ENCODE results near the gene OLA1. TPM values are rescaled to one million over a fixed set of nuclear protein-coding genes. Genes with fewer than 3 reads are reported as not detected.
"Not testable (repeated sequence)": the region's sequence is repeated elsewhere in the genome, so short reads cannot be mapped to it uniquely, and the experiment has no call there.

The OLA1 gene
- total RNA-seq, 1 donor from 2014 or later = 118 TPM

GRCh38 chr2:174280596-174280995, 32.3 kb upstream of the OLA1 start:
- no peak overlapping the region for H3K4me3 Mint-ChIP-seq (ENCODE audit: low read depth)
- no peak overlapping the region for H3K27ac Mint-ChIP-seq
- H3K36me3 Mint-ChIP-seq (ENCODE audit: insufficient read depth) = no peaks in the 10 kb centered on the region
- no peaks in the 10 kb centered on the region for H3K4me1 Mint-ChIP-seq (ENCODE audit: low read depth)
- H3K9me3 Mint-ChIP-seq (ENCODE audit: low read depth) = no peaks in the 10 kb centered on the region
- DNase-seq (ENCODE audit: low spot score, unreplicated experiment) = no peak
- no peaks in the 10 kb centered on the region for H3K27me3 Mint-ChIP-seq
- TF ChIP-seq CTCF (IDR thresholded peaks at IDR 0.05; ENCODE audit: unreplicated experiment) = no peak

- not testable (repeated sequence) for DNase-seq (ENCODE audit: low spot score, unreplicated experiment); H3K27ac Mint-ChIP-seq; H3K4me3 Mint-ChIP-seq (ENCODE audit: low read depth); H3K4me1 Mint-ChIP-seq (ENCODE audit: low read depth); H3K36me3 Mint-ChIP-seq (ENCODE audit: insufficient read depth); H3K9me3 Mint-ChIP-seq (ENCODE audit: low read depth)
- H3K27me3 Mint-ChIP-seq = peaks cover 16% of the 10 kb centered on the region
These were observed 21.9 kb upstream of the OLA1 start for GRCh38 chr2:174270263-174270662.

- H3K36me3 Mint-ChIP-seq (ENCODE audit: insufficient read depth) = no peaks in the 10 kb centered on the region
- no peak for DNase-seq (ENCODE audit: low spot score, unreplicated experiment)
- H3K27ac Mint-ChIP-seq = no peak overlapping the region
- peaks cover 16% of the 10 kb centered on the region for H3K27me3 Mint-ChIP-seq
- no peaks in the 10 kb centered on the region for H3K4me1 Mint-ChIP-seq (ENCODE audit: low read depth)
- no peaks in the 10 kb centered on the region for H3K9me3 Mint-ChIP-seq (ENCODE audit: low read depth)
- TF ChIP-seq CTCF (IDR thresholded peaks at IDR 0.05; ENCODE audit: unreplicated experiment) = no peak
- H3K4me3 Mint-ChIP-seq (ENCODE audit: low read depth) = no peak overlapping the region
These were observed 18.0 kb upstream of the OLA1 start for GRCh38 chr2:174266288-174266687.

- Mint-ChIP-seq H3K27ac (no peak overlapping the region), H3K36me3 (ENCODE audit: insufficient read depth) (no peaks in the 10 kb centered on the region), H3K4me1 (ENCODE audit: low read depth) (no peaks in the 10 kb centered on the region), H3K4me3 (ENCODE audit: low read depth) (no peak overlapping the region), H3K27me3 (peaks cover 16% of the 10 kb centered on the region), H3K9me3 (ENCODE audit: low read depth) (no peaks in the 10 kb centered on the region)
- TF ChIP-seq CTCF (IDR thresholded peaks at IDR 0.05; ENCODE audit: unreplicated experiment) = no peak
- no peak for DNase-seq (ENCODE audit: low spot score, unreplicated experiment)
These were observed 15.7 kb upstream of the OLA1 start for GRCh38 chr2:174263997-174264396.

GRCh38 chr2:174259981-174260380, 11.6 kb upstream of the OLA1 start:
- Mint-ChIP-seq H3K9me3 (ENCODE audit: low read depth) (no peaks in the 10 kb centered on the region), H3K27me3 (no peaks in the 10 kb centered on the region), H3K27ac (no peak overlapping the region), H3K4me3 (ENCODE audit: low read depth) (no peak overlapping the region), H3K4me1 (ENCODE audit: low read depth) (no peaks in the 10 kb centered on the region), H3K36me3 (ENCODE audit: insufficient read depth) (no peaks in the 10 kb centered on the region)
- DNase-seq (ENCODE audit: low spot score, unreplicated experiment) = no peak
- TF ChIP-seq CTCF (IDR thresholded peaks at IDR 0.05; ENCODE audit: unreplicated experiment) = no peak

GRCh38 chr2:174254267-174254666, 5.9 kb upstream of the OLA1 start:
- DNase-seq (ENCODE audit: low spot score, unreplicated experiment) = no peak
- no peak for TF ChIP-seq CTCF (IDR thresholded peaks at IDR 0.05; ENCODE audit: unreplicated experiment)
- no peak overlapping the region for H3K4me3 Mint-ChIP-seq (ENCODE audit: low read depth)
- H3K27ac Mint-ChIP-seq = no peak overlapping the region
- H3K36me3 Mint-ChIP-seq (ENCODE audit: insufficient read depth) = no peaks in the 10 kb centered on the region
- peaks cover 3% of the 10 kb centered on the region for H3K9me3 Mint-ChIP-seq (ENCODE audit: low read depth)
- no peaks in the 10 kb centered on the region for H3K27me3 Mint-ChIP-seq
- no peaks in the 10 kb centered on the region for H3K4me1 Mint-ChIP-seq (ENCODE audit: low read depth)
